Measurements from ENCODE around the gene FAM170B.

DNA sequence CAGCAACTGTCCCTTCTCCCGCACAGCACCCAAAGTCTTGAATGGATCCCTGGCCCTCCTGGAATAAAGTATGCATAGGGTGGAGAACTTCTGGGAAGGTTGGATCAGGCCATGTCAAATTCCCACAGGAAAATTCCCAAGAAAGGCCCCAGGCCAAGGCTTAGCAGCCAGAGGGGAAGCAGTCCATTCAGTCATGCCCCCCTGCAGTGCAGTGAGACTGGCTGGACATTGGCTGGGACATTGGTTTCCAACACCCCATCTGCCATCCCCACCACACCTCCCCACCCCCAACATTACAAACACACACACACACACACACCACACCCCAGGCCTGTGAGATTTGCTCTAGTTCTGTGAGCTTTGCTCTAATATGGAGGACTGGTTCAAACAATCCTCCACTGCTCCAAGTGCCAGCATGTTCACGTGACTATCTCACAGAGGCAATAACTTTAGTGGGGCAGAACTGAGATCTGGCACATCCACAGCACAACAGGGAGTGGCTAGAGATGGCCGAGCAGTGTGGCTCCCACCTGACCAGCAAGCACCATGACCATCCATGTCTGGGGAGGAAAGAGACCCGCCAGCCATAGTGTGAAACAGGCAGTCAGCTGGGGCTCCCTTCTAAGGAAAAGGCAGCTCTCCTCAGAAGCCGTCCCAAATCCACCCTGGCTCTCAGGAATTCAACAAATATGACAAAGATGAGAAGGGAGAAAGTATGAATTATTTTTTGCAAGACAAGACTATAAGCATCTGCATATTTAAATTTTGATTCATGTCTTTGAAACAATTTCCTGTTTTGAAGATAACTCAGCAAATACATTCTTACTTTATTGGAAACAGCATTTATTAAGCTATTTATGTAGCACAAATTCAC lies 6.7 kb upstream of the FAM170B start:
- TF ChIP-seq CTCF (IDR thresholded peaks at IDR 0.05) = no peak
- no peak for TF ChIP-seq POLR2A (IDR thresholded peaks at IDR 0.05)

All from testis (tissue), 2 donors.